ENCODE results near the gene FOXP1.

DNA sequence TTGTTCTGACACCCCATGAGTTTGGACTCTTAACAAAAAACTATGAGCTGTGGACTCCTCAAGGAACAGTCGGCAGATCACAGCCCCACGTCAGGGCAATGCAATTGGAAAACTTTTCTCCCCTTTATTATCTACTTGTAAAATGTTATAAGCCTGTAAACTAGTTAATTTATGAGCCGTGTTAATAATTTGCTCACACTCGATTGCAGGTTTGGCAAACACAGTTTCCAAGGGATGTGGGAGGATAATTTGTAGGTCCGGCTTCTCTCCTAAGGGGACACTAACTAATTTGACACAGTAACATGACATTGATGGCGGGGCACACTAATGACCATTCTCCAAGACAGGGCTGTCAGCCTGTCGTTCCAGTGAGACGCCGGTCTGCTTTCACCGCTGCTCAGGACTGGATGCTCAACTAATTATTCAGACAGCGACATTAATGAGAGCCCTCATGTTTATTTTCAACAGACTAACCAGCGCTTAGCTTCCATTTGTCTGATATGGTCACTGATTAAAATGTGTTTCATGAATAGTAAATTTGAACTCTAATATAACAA is 222.1 kb downstream of the FOXP1 start:
- TF ChIP-seq, protein P1, sequence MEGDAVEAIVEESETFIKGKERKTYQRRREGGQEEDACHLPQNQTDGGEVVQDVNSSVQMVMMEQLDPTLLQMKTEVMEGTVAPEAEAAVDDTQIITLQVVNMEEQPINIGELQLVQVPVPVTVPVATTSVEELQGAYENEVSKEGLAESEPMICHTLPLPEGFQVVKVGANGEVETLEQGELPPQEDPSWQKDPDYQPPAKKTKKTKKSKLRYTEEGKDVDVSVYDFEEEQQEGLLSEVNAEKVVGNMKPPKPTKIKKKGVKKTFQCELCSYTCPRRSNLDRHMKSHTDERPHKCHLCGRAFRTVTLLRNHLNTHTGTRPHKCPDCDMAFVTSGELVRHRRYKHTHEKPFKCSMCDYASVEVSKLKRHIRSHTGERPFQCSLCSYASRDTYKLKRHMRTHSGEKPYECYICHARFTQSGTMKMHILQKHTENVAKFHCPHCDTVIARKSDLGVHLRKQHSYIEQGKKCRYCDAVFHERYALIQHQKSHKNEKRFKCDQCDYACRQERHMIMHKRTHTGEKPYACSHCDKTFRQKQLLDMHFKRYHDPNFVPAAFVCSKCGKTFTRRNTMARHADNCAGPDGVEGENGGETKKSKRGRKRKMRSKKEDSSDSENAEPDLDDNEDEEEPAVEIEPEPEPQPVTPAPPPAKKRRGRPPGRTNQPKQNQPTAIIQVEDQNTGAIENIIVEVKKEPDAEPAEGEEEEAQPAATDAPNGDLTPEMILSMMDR (IDR thresholded peaks at IDR 0.05; ENCODE audit: low read depth, low read length, poor library complexity, severe bottlenecking) = no peak
- TF ChIP-seq EZH2phosphoT487 (IDR thresholded peaks at IDR 0.05; ENCODE audit: borderline replicate concordance, low read length) = no peak
